ENCODE results near the gene ACVR1B.

GRCh38 chr12:51915003-51915625 is 36.4 kb upstream of the ACVR1B start:
- TF ChIP-seq CTCF (IDR thresholded peaks at IDR 0.05; ENCODE audit: borderline replicate concordance, extremely low read depth, low read length, poor library complexity, severe bottlenecking) (no peak), EZH2 (IDR thresholded peaks at IDR 0.05; ENCODE audit: borderline replicate concordance, low read depth, low read length, severe bottlenecking) (no peak)

Data from DND-41 (cell line).